Esophagus muscularis mucosa (tissue), 4 donors: ENCODE measurements around the gene ZFP36. TPM values are rescaled to one million over a fixed set of nuclear protein-coding genes. Genes with fewer than 3 reads are reported as not detected.
A peak's percentile ranks its signal among the peaks of the same experiment; 100 is the strongest.

Experiments used
- DNase-seq: peaks from one replicate; pipeline ENCODE4 v3.0.0-alpha.2; 2017; ENCODE audit errors: extremely low spot score
- H3K27ac ChIP-seq, 4 donors: fragments of 200-600 bp; sonication (generic); replicated peaks in 1 of 4; 1 replicate in 3 of 4; 2 replicates in 1 of 4; pipeline ENCODE4 v1.5.1; 2016 to 2019; ENCODE audit warnings: mild to moderate bottlenecking in 1 of 4
- H3K27me3 ChIP-seq, 4 donors: fragments of 200-600 bp; sonication (generic); one replicate each; pipeline versions ENCODE4 v1.5.1 to v1.6.0; 2016 to 2019
- H3K36me3 ChIP-seq, 4 donors: fragments of 200-600 bp; sonication (generic); one replicate each; pipeline ENCODE4 v1.5.1; 2016 to 2019
- H3K4me1 ChIP-seq, 4 donors: fragments of 200-600 bp; sonication (generic); one replicate each; pipeline ENCODE4 v1.5.1; 2016 to 2019
- H3K4me3 ChIP-seq, 4 donors: fragments of 200-600 bp; sonication (generic); 1 replicate in 2 of 4; 2 replicates in 2 of 4; pipeline ENCODE4 v1.5.1; 2016 to 2019; ENCODE audit warnings: mild to moderate bottlenecking in 4 of 4, moderate library complexity in 1 of 4
- H3K9me3 ChIP-seq, 4 donors: fragments of 200-600 bp; sonication (generic); 1 replicate in 3 of 4; 2 replicates in 1 of 4; pipeline ENCODE4 v1.5.1; 2016 to 2019
- EP300 ChIP-seq: sonication (generic); formaldehyde crosslinking; IDR thresholded peaks from one replicate; pipeline ENCODE4 v1.6.1; 2017; ENCODE audit warnings: antibody characterized with exemption
- POLR2A ChIP-seq: fragments of 450-650 bp; IDR thresholded peaks from one replicate; pipeline ENCODE4 v1.6.1; 2017; ENCODE audit warnings: antibody characterized with exemption, moderate library complexity, mild to moderate bottlenecking, low read depth
- POLR2AphosphoS5 ChIP-seq, 2 donors: sonication (generic); formaldehyde crosslinking; IDR thresholded peaks; one replicate each; pipeline ENCODE4 v1.6.1; 2017; ENCODE audit warnings: antibody characterized with exemption in 2 of 2
- WGBS: methylation state at CpG from one replicate; pipeline ENCODE4 v1.1.5; 2018; 5-methylcytosine and 5-hydroxymethylcytosine counted together
- intact Hi-C: fragments of 100-400 bp; cut with DNase I; formaldehyde crosslinking; loops from one replicate; pipeline ENCODE4 v1.15.1; 2023
- total RNA-seq, 4 donors: library from RNA; depleted of rRNA; stranded (reverse); fragments of >200 nt; gene quantifications; one replicate each; pipeline versions ENCODE4 v1.1.0 to v1.2.1, GENCODE V29; 2016
- TF ChIP-seq, protein P1 (sequence below), 3 experiments: fragments of 200-600 bp in 2 of 3; fragments of 450-650 bp in 1 of 3; sonication (generic) in 2 of 3; IDR thresholded peaks; one replicate each; pipeline ENCODE4 v1.5.1; 2017 to 2019; ENCODE audit warnings: antibody characterized with exemption in 3 of 3, mild to moderate bottlenecking in 2 of 3, moderate library complexity in 1 of 3

ZFP36 gene
- total RNA-seq, 4 donors from 2014 or later: 135 to 577 (median 196) TPM

GRCh38 chr19:39424934-39425333 is 18.3 kb downstream of the ZFP36 start:
- DNase-seq: no peak
- Histone ChIP-seq H3K4me1 (peaks cover 19 to 26% (median 24%) of the 10 kb centered on the region in 4 donors), H3K4me3 (no peak overlapping the region), H3K27me3 (no peaks in the 10 kb centered on the region), H3K36me3 (peaks cover 10 to 52% (median 50%) of the 10 kb centered on the region in 4 donors), H3K27ac (no peak overlapping the region), H3K9me3 (no peaks in the 10 kb centered on the region)
- intact Hi-C loops: loop anchor here (10.0 kb wide), 1 partner anchor 80 kb away; the partner anchor contains the start of gene SAMD4B
- 61% methylated on average over 9 of the region's 16 CpGs for WGBS
- no peak for TF ChIP-seq EP300
- no peak for TF ChIP-seq POLR2A
- no peak for TF ChIP-seq POLR2AphosphoS5 (IDR thresholded peaks at IDR 0.05)
- TF ChIP-seq, protein P1, sequence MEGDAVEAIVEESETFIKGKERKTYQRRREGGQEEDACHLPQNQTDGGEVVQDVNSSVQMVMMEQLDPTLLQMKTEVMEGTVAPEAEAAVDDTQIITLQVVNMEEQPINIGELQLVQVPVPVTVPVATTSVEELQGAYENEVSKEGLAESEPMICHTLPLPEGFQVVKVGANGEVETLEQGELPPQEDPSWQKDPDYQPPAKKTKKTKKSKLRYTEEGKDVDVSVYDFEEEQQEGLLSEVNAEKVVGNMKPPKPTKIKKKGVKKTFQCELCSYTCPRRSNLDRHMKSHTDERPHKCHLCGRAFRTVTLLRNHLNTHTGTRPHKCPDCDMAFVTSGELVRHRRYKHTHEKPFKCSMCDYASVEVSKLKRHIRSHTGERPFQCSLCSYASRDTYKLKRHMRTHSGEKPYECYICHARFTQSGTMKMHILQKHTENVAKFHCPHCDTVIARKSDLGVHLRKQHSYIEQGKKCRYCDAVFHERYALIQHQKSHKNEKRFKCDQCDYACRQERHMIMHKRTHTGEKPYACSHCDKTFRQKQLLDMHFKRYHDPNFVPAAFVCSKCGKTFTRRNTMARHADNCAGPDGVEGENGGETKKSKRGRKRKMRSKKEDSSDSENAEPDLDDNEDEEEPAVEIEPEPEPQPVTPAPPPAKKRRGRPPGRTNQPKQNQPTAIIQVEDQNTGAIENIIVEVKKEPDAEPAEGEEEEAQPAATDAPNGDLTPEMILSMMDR (IDR thresholded peaks at IDR 0.05): no peak

DNA sequence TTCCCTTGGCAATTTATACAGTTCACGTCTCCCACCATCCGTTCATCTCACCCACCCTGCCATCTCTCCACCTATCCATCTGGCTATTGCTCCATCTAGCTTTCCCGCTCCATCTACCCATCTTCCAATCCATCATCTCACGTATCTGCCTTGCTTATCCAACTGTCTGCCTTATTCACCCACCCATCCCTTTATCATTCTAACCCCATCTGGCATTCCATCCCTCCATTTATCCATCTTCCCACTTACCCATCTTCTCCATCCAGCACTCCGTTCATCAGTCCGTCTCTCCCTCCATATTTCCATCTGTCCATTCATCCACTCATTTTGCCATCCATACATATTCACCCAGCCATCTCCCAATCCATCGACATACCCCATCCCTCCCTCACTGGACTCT is 19.1 kb downstream of the ZFP36 start:
- H3K4me3 ChIP-seq: no peak overlapping the region
- TF ChIP-seq POLR2AphosphoS5 (IDR thresholded peaks at IDR 0.05) (peak in 1 of 2 donors; percentile 10), POLR2A (no peak)
- TF ChIP-seq, protein P1 (IDR thresholded peaks at IDR 0.05): no peak
- no peaks in the 10 kb centered on the region for H3K27me3 ChIP-seq
- DNase-seq: no peak
- 85% methylated on average over 7 of the region's 7 CpGs for WGBS
- intact Hi-C loops: loop anchor here (10.0 kb wide), 1 partner anchor 81 kb away; the partner anchor contains the start of gene SAMD4B
- no peak overlapping the region for H3K27ac ChIP-seq
- no peaks in the 10 kb centered on the region for H3K9me3 ChIP-seq
- peaks cover 19 to 33% (median 28%) of the 10 kb centered on the region in 4 donors for H3K4me1 ChIP-seq
- H3K36me3 ChIP-seq: peaks cover 3 to 44% (median 43%) of the 10 kb centered on the region in 4 donors

DNA sequence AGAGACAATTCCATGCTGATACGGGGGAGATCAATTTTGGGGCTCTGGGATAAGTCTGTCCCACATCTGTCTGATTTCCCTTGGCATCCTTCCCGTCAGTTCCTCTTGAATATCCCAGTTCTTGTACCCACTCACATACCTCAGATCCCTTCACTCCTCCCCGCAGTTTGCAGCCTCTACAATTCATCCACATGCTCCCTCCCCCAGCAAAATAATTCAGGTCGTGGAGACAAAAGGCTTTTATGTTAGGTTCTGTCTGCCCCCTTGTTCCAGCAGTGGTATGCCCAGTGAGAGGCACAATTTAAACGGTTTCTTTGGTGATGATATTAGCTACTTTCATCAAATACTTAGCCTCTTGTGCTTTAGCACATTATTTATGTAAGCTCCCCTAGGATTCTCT is 19.5 kb downstream of the ZFP36 start:
- no peak overlapping the region for H3K4me3 ChIP-seq
- H3K36me3 ChIP-seq: peaks cover 4 to 43% (median 40%) of the 10 kb centered on the region in 4 donors
- H3K27ac ChIP-seq: peak overlapping the region in 1 of 4 donors; percentile 23
- peaks cover 21 to 37% (median 32%) of the 10 kb centered on the region in 4 donors for H3K4me1 ChIP-seq
- H3K9me3 ChIP-seq: no peaks in the 10 kb centered on the region
- intact Hi-C loops: loop anchor here (10.0 kb wide), 1 partner anchor 81 kb away; the partner anchor contains the start of gene SAMD4B
- H3K27me3 ChIP-seq: no peaks in the 10 kb centered on the region
- WGBS: 68% methylated on average over 5 of the region's 5 CpGs
- TF ChIP-seq EP300: no peak
- no peak for DNase-seq

DNA sequence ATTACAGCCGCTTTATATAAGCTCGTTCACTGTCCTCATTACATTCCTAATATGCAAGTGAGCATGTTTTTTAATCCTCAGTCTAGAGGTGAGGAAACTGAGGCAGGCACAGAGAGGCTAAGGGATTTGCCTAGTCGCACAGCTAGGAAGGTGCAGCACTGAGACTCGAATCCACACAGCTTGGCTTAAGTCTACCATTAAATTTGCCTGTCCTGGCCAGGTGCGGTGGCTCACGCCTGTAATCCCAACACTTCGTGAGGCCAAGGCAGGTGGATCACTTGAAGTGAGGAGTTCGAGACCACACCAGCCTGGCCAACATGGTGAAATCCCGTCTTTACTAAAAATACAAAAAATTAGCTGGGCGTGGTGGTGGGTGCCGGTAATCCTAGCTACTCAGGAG is 21.1 kb downstream of the ZFP36 start:
- Histone ChIP-seq H3K27ac (peak overlapping the region; percentile 84 to 91 (median 86)), H3K36me3 (peaks cover 18 to 43% (median 39%) of the 10 kb centered on the region in 4 donors), H3K4me3 (no peak overlapping the region), H3K9me3 (no peaks in the 10 kb centered on the region), H3K27me3 (no peaks in the 10 kb centered on the region), H3K4me1 (peaks cover 22 to 38% (median 34%) of the 10 kb centered on the region in 4 donors)
- intact Hi-C loops: loop anchor here (10.0 kb wide), 1 partner anchor 83 kb away; the partner anchor contains the start of gene SAMD4B
- 90% methylated on average over 11 of the region's 11 CpGs for WGBS
- DNase-seq: no peak
- no peak for TF ChIP-seq EP300
- TF ChIP-seq, protein P1 (IDR thresholded peaks at IDR 0.05): no peak
- TF ChIP-seq POLR2A: no peak
- no peak for TF ChIP-seq POLR2AphosphoS5 (IDR thresholded peaks at IDR 0.05)

DNA sequence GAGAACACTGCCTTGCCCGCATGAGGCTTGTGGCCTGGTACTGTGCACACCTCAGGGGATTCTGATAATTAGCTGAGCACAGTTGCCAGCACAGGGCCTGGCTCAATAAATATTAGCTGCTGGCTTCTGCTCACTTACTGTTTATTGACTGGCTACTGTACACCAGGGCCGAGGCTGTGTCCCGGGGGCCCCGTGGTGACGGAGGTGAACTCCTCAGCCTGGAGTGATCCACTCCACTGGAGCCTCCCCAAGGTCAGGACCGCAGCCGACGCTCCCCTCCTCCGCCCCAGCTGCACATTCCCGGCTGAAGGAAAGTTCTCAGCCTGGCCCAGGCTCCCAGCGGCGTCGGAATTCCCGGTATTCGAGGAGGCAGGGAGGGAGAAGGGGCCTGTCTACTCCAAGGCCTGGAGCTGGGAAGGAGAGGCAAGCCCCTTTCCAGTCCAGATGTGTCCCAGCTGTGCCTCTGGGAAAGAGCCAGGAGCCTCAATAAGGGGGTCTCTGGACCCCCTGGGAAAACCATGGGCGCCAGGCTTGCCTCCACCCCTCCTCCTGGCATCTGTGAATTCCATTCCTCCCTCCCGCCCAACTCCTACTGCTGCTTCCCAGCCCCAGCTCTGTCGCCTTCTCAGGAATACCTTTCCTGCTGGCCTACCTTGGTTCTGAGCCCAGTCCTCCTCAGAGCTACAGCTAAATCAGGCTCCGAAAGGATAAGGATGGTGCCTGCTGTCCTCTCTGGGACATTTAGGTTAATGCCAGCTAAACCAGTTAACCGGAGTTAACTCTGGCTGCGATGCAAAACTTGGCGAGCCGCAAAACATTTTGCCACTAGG is 21.9 kb downstream of the ZFP36 start:
- 31% methylated on average over 12 of the region's 23 CpGs for WGBS
- Histone ChIP-seq H3K27me3 (no peaks in the 10 kb centered on the region), H3K36me3 (peaks cover 23 to 43% (median 39%) of the 10 kb centered on the region in 4 donors), H3K4me3 (peak overlapping the region in 3 of 4 donors; percentile 3 to 14 (median 12)), H3K4me1 (peaks cover 23 to 43% (median 37%) of the 10 kb centered on the region in 4 donors), H3K9me3 (no peaks in the 10 kb centered on the region), H3K27ac (peak overlapping the region; percentile 84 to 91 (median 86))
- intact Hi-C loops: loop anchor here (10.0 kb wide), 1 partner anchor 84 kb away; the partner anchor contains the start of gene SAMD4B
- peak; percentile 75 to 76 for TF ChIP-seq POLR2AphosphoS5 (IDR thresholded peaks at IDR 0.05)
- TF ChIP-seq POLR2A: no peak
- peak; percentile 6 for TF ChIP-seq EP300
- DNase-seq: no peak
